Measurements from ENCODE around the gene DCC.

- no peak for TF ChIP-seq EP300 (IDR thresholded peaks at IDR 0.05)
- TF ChIP-seq, protein P1, sequence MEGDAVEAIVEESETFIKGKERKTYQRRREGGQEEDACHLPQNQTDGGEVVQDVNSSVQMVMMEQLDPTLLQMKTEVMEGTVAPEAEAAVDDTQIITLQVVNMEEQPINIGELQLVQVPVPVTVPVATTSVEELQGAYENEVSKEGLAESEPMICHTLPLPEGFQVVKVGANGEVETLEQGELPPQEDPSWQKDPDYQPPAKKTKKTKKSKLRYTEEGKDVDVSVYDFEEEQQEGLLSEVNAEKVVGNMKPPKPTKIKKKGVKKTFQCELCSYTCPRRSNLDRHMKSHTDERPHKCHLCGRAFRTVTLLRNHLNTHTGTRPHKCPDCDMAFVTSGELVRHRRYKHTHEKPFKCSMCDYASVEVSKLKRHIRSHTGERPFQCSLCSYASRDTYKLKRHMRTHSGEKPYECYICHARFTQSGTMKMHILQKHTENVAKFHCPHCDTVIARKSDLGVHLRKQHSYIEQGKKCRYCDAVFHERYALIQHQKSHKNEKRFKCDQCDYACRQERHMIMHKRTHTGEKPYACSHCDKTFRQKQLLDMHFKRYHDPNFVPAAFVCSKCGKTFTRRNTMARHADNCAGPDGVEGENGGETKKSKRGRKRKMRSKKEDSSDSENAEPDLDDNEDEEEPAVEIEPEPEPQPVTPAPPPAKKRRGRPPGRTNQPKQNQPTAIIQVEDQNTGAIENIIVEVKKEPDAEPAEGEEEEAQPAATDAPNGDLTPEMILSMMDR (IDR thresholded peaks at IDR 0.05) = no peak
- TF ChIP-seq POLR2A (IDR thresholded peaks at IDR 0.05) = no peak
- TF ChIP-seq POLR2AphosphoS5 (IDR thresholded peaks at IDR 0.05) = no peak
These were observed 1194.7 kb downstream of the DCC start for GRCh38 chr18:53534695-53535094.
